ENCODE results near the gene KLHL22. TPM values are rescaled to one million over a fixed set of nuclear protein-coding genes. Genes with fewer than 3 reads are reported as not detected.

The KLHL22 gene
- total and polyA plus RNA-seq, 2 of the 4 experiments (the other 2 are of a cell fraction), result 27.1 to 30.1 TPM

DNA sequence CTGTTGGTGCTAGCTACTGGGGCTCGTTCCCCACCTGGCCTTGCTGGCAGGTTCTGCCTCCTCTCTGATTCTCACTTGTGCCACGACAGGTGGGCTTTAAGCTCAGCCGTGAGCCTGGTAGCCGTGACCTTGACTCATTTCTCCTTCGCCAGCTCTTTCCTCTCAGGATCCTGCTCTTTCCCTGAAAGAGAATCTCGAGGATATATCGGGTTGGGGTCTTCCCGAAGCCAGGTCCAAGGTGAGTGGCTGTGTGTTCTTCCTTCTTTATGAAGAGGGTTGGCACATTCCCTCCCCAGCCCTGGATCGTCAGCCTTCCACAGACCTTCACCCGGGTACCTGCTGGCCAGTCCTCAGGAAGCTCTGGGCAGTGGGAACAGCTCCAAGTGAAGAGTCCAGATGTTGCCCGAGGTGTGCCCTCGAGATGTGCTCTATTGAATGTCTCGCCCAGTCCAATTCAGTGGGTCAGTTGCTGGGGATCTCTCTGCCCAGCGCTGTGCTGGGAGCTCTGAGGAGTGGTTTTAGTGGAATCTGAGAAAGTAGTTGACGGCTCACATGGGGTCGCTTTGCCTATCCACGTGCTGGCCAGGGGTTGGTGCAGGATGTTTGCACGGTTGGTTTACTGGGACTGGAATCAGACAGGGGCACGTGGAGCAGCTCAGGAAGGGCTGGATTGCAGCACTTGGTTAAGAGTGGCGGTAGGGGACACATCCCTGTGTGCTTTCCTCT lies 100.3 kb downstream of the KLHL22 start (continued):
- no peak for TF ChIP-seq USF2 (IDR thresholded peaks at IDR 0.05; ENCODE audit: low read depth, low read length)

All from IMR-90 (cell line).